ENCODE data around the gene ONECUT1.

Gene ONECUT1

GRCh38 chr15:52796753-52797520 lies 6.8 kb upstream of the ONECUT1 start:
- DNase-seq (ENCODE audit: low read depth), result no peak

- no peak for DNase-seq (ENCODE audit: low read depth)
These were observed 6.0 kb upstream of the ONECUT1 start for GRCh38 chr15:52796228-52796521.

- DNase-seq (ENCODE audit: low read depth), result no peak
These were observed 5.5 kb upstream of the ONECUT1 start for GRCh38 chr15:52795464-52796227.

- no peak for DNase-seq (ENCODE audit: low read depth)
These were observed 4.7 kb upstream of the ONECUT1 start for GRCh38 chr15:52794665-52795463.

- DNase-seq (ENCODE audit: low read depth), result no peak
These were observed 1.6 kb upstream of the ONECUT1 start for GRCh38 chr15:52791776-52792175.

GRCh38 chr15:52790941-52791751 lies 1.0 kb upstream of the ONECUT1 start:
- no peak for DNase-seq (ENCODE audit: low read depth)

GRCh38 chr15:52789601-52790168 lies 451 bp downstream of the ONECUT1 start:
- no peak for DNase-seq (ENCODE audit: low read depth)

- DNase-seq (ENCODE audit: low read depth), result no peak
These were observed 1.0 kb downstream of the ONECUT1 start for GRCh38 chr15:52789008-52789600.

- no peak for DNase-seq (ENCODE audit: low read depth)
These were observed 1.8 kb downstream of the ONECUT1 start for GRCh38 chr15:52788099-52788986.

GRCh38 chr15:52787549-52788098 lies 2.5 kb downstream of the ONECUT1 start:
- no peak for DNase-seq (ENCODE audit: low read depth)

GRCh38 chr15:52787123-52787503 lies 3.0 kb downstream of the ONECUT1 start:
- no peak for DNase-seq (ENCODE audit: low read depth)

- DNase-seq (ENCODE audit: low read depth), result no peak
These were observed 3.6 kb downstream of the ONECUT1 start for GRCh38 chr15:52786436-52787122.

- no peak for DNase-seq (ENCODE audit: low read depth)
These were observed 4.3 kb downstream of the ONECUT1 start for GRCh38 chr15:52785672-52786406.

GRCh38 chr15:52784799-52785671 lies 5.1 kb downstream of the ONECUT1 start:
- no peak for DNase-seq (ENCODE audit: low read depth)

- DNase-seq (ENCODE audit: low read depth), result no peak
These were observed 6.0 kb downstream of the ONECUT1 start for GRCh38 chr15:52783929-52784798.

GRCh38 chr15:52783191-52783829 lies 6.8 kb downstream of the ONECUT1 start:
- DNase-seq (ENCODE audit: low read depth), result no peak
